ENCODE data around the gene SKAP2.

SKAP2 gene, protein sequence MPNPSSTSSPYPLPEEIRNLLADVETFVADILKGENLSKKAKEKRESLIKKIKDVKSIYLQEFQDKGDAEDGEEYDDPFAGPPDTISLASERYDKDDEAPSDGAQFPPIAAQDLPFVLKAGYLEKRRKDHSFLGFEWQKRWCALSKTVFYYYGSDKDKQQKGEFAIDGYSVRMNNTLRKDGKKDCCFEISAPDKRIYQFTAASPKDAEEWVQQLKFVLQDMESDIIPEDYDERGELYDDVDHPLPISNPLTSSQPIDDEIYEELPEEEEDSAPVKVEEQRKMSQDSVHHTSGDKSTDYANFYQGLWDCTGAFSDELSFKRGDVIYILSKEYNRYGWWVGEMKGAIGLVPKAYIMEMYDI

GRCh38 chr7:26864309-26865093 lies at the start of gene SKAP2:
TSS of gene SKAP2 (minus strand) at chr7:26864590. CDS start at chr7:26864429, 161 bp downstream.
- DNase-seq (ENCODE audit: low spot score) = peak; percentile 99
- FAIRE-seq = peak; percentile 98

GRCh38 chr7:26912933-26913536 lies 48.6 kb upstream of the SKAP2 start:
- no peak for FAIRE-seq
- DNase-seq (ENCODE audit: low spot score) = no peak

DNA sequence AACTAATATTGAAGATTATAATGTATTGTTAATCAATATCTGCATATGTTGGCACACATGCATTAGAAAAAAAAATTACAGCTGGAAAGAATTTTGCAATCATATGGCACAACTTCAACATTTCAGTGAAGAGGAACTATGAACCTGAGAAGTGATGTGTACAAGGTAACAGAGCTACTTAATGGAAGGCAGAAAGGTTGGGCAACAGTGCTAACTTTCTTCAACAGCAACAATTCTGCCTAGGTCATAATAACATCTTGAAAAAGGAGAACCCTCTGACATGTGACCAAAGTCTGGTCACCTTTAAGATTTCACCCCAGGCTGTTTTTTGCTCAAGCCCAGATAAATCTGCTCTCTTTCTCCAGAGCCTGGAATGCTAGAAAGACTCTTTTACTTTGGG lies 47.9 kb upstream of the SKAP2 start:
- no peak for DNase-seq (ENCODE audit: low spot score)
- FAIRE-seq = no peak

- DNase-seq (ENCODE audit: low spot score) (peak; percentile 41), FAIRE-seq (peak; percentile 66)
Observed at GRCh38 chr7:26910221-26910620, 45.8 kb upstream of the SKAP2 start.

DNA sequence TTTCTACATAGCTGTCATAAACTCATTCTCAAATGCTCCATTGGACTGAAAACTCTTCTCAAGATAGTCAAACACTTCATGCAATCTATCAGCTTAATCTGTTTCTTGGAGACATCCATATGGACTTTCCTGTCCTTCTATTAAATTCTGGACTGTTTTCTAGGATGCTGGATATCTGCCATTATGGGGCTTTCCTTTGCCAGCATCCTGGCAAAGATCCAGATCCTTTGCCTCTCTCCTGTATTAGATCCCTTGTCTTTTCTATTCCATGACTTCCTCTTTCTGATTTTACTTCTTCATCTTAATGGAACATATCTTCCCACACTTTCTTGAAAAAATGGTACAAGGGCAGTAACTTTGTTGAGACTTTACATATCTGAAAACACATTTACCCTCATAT lies 35.9 kb upstream of the SKAP2 start:
- DNase-seq (ENCODE audit: low spot score) (no peak), FAIRE-seq (peak; percentile 57)

- DNase-seq (ENCODE audit: low spot score) (no peak), FAIRE-seq (no peak)
Observed at GRCh38 chr7:26899519-26899918, 35.1 kb upstream of the SKAP2 start.

GRCh38 chr7:26898891-26899290 lies 34.5 kb upstream of the SKAP2 start:
- no peak for FAIRE-seq
- DNase-seq (ENCODE audit: low spot score) = no peak

DNA sequence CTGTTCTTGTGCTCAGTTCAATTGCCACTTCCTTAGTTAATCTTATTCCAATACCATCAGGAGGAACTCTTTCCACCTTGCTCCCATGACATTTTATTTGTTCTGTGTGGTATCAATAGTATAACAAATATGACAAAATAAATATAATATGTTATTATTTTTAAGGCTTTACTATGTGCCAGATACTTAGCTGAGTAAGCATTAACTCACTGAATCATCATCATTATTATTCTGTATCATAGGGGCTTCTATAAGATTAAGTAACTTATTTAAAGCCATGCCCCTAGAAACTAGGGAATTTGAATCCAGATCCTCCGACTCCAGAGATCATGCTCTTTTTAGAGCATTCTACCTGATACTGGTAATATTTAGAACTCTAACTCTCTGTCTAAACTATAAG lies 33.5 kb upstream of the SKAP2 start:
- FAIRE-seq = no peak

DNA sequence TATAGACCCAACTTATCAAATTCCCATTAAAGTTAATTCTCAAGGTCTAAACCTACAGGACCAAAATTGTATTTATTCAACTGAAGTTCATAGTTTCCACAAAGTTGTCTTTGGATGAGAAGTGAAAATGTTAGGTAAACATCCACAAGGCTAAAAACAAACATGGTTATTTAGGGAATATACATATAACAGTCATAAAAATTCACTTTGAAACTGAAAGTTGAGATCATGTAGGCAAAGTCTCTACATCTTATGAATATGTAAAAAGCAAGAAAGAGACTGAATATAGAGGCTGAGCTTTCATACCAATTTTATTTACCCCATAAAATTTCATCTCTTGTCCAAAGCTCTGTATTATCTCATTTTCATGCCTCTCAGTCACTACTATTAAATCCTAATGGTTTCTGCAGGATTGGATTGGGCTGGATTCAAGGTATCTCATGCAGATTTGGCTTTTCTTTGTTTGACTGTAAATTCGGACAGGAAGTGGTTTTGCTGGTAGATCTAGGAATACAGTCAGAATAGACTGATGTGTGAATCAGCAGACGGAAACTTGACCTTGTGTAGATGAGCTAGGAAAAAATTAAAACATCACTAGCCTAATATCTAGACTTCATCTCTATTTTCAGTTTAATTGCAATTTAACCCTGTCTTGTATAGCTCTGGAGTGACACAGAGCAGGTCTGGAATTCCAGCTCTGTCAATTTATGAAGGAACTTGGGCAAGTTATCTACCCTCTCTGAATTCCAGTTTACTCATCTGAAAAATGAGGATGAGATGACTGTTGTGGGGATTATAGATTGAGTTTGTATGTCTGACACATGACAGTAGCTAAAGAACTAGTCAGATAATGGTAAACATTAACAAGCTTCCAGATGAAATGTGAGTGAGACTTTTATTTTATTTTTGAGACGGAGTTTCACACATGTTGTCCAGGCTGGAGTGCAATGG lies 27.3 kb upstream of the SKAP2 start:
- peak; percentile 97 for FAIRE-seq
- DNase-seq (ENCODE audit: low spot score) = peak; percentile 95

More for the DNA sequence above, 33.5 kb upstream of the SKAP2 start:
- no peak for DNase-seq (ENCODE audit: low spot score)

- FAIRE-seq = no peak
- DNase-seq (ENCODE audit: low spot score) = no peak
Observed at GRCh38 chr7:26880852-26881251, 16.5 kb upstream of the SKAP2 start.

DNA sequence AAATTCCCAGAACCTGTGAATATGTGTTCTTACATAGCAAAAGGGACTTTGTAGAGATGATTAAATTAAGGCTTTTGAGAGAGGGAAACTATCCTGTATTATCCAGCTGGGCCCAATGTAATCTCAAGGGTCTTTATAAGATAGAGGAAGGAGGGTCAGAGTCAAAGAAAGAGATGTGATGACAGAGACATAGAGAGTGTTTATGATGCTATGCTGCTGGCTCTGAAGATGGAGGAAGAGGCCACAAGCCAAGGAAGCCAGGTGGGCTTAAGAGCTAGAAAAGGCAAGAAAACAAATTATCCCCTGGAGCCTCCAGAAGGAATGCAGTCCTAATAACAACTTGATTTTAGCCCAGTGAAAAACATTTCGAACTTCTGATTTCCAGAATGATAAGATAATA lies 15.3 kb upstream of the SKAP2 start:
- FAIRE-seq = no peak
- DNase-seq (ENCODE audit: low spot score) = no peak

- no peak for FAIRE-seq
- DNase-seq (ENCODE audit: low spot score) = no peak
Observed at GRCh38 chr7:26868841-26869495, 4.6 kb upstream of the SKAP2 start.

GRCh38 chr7:26865094-26865388 lies 651 bp upstream of the SKAP2 start:
- FAIRE-seq = no peak

DNA sequence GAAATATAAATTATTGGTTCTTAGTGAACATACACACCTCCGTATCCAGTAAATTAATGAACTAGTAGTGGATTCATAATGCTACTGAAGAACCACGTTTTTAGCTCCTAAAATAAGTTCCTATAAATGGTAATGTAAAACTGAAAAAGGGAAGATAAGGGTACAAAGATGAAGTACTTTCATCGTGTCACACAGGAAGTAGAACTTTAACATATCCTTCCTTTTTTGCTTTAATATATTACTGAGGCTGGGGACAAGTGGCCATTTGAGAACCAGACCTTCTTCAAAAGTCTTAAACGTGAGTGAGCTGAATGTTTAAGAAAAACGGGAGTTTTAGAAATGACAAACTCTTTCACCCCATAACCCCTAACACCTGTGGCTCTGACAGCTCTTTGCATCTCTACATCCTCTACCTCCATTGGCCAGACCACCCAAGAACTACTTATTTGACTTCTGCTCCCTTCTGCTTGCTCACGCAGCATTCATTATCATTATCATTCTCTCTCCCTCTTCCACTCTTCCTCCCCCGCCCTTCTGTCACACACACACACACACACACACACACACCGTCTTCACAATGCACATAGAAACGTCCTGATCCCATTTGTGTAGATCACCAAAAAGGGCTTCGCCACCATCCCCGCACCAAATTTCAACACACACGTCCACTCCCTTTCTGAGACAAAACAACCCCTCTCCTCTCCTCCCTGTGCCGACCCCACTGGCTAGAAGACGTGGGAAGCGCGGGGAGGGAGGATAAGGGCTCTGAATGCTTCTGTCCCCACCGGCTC lies 677 bp downstream of the SKAP2 start:
- FAIRE-seq (no peak), DNase-seq (ENCODE audit: low spot score) (peak; percentile 37)

More at GRCh38 chr7:26865094-26865388, 651 bp upstream of the SKAP2 start:
- no peak for DNase-seq (ENCODE audit: low spot score)

DNA sequence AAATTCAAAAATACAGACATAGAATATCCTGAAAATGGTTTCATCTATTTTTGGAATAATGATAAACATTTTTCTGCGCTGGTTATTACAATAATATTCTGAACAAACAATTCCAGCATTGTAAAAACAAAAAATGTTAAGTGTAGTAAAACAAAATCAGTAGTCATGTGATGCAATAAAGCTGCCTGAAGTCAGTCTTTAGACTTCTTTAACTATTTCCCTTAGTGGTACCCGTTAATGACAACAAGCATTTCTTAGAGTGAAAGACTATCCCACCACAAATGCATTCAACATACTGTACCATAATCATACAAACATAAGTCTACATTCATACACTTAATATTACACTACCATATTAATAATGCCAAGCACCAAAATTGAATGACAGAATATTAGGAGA lies 1.6 kb downstream of the SKAP2 start:
- FAIRE-seq (peak; percentile 60), DNase-seq (ENCODE audit: low spot score) (no peak)

DNA sequence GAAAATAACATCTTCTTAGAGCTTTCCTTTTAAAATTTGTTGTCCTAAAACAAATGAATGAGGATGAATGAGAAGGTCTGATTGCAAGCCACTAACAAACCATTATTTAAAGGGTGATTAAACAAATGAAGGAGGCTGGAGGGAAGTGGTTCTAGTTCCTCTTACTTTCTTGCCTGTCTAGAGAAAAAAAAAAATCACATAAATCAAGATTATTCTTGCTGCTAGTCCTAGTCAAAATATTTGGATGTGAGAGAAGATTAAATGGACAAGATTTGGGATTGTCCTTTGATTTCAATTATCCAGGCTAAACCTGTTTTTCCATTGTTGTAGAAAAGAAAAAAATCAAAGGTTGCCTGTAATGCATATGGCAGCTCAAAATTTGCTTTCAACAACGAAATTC lies 3.3 kb downstream of the SKAP2 start:
- DNase-seq (ENCODE audit: low spot score) (no peak), FAIRE-seq (peak; percentile 35)

DNA sequence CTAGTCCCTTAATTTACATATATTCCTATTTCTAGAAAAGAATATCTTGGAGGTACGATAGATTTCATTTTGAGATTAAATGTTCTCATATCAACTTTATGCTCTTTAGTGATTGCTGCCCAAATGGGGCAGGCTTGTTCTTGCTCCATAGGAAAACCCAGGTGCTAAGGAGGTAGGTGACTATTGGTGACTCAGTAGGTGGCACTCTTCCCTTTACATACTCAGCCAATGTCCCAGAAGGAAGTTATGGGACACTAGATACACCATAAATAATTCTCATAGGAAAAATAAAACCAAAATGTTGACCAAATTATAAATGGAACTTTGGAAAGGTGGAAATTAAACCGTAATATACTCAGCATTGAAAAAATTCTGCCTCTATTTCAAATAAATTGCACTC lies 4.0 kb downstream of the SKAP2 start:
- DNase-seq (ENCODE audit: low spot score) (peak; percentile 70), FAIRE-seq (peak; percentile 85)

DNA sequence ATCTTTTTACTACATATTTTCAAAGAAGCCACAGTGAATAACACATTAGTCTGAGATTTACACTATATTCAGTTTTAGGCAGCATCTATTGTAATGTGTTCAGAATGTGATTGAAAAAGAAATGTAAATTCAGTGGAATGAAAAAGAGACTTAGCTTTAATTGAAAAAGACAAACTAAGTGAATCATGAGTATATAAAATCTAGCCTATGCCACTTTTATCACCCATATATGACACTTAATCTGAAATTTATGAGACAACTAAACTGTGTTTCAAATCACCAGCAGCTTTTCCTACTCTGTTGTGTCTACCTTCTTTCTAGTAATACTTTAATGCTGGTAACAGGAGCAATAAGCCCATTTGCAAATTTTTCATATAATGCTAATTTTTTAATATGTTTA lies 4.7 kb downstream of the SKAP2 start:
- DNase-seq (ENCODE audit: low spot score) (no peak), FAIRE-seq (no peak)

DNA sequence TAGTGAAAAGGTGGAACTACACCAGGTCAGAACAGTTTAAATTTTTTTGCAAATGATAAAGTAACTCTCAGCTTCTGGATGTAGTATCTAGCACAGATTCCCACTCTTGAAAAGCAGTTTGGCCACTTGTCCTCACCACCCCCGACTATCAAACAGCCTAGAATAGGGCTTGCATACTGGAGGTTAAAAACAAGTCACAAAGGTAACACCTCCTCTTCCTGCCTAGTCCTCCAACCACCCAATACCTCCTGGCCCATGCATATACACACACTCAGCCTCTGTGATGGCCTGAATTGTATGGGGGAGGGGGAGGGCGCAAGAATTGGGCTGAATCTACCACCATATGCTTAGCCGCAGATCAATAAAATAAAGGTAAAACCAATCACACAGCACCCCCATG lies 5.7 kb downstream of the SKAP2 start:
- no peak for FAIRE-seq
- peak; percentile 47 for DNase-seq (ENCODE audit: low spot score)

- DNase-seq (ENCODE audit: low spot score) = no peak
- no peak for FAIRE-seq
Observed at GRCh38 chr7:26858241-26858715, 6.1 kb downstream of the SKAP2 start.

All from RCC 7860 (cell line).